Measurements from ENCODE around the gene LRRC25.
A peak's percentile ranks its signal among the peaks of the same experiment; 100 is the strongest.
"Not testable (repeated sequence)": the region's sequence is repeated elsewhere in the genome, so short reads cannot be mapped to it uniquely, and the experiment has no call there.

The LRRC25 gene

GRCh38 chr19:18424122-18424889 lies 26.9 kb upstream of the LRRC25 start:
- no peak for DNase-seq

DNA sequence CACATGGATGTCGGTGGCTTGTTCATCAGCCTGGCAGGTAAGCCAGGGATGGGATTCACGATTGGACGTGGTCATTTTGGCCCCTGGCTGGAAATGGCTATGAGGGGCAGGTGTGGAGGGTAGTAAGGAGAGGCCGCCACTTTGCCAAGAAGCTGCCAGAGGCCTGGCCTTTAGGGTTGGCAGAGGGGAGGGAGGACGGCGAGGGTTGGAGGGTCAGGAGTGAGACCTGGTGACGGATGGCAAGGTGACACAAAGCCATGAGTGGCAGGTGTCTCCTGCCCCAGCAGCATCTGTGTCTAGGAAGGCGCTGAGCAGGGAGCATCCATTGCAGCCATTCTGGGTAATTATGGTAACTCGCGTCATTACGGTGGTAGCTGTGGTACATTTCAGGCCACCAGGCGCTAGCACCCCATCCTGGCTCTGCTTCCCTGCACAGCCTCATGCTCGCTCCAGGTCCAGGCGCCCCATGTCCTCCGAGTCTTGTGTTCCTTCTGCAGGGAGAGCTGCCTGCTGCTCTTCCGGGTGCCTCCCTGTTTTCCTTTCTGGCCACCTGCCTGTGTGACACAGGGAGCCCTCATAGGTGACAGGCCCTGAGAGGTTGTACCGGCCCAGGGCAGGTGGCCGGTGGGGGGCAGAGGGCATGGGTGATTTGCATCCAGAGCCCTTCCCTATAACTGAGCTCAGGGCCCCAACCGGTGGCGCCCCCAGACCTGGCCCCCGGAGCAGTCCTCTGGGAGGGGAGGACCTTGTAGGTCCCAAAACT lies 26.0 kb upstream of the LRRC25 start:
- DNase-seq, result no peak

DNA sequence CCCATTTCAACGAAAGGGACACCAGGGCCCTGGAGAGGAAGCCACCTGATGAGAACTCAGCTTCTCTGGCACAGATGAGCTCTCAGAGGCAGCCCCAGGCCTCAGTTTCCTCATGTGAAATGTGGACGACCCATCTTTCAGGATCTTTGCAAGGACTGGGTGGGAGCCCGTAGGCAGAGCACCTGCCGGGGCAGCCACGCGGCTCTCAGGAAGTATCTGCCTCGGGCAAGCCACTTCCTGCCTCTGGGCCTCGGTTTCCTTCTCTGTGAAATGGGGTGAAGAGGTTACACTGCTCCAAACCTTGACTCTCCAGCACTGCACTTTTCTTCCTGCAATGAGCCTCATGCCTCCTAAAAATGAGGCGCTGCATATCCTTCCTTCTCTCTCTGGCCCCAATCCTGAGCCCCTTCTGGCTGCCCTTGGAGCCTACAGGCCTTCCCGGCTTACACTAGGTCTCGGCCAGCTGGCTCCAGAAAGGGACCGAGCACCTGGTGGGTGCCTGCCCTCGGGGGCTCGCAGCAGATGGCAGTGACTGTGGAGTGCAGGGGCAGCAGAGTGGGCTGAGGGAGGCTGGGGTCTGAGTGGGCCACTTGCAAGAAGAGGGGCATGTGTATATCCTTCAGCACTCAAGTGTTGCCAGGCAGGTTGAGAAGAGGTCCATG lies 25.2 kb upstream of the LRRC25 start:
- no peak for DNase-seq

DNA sequence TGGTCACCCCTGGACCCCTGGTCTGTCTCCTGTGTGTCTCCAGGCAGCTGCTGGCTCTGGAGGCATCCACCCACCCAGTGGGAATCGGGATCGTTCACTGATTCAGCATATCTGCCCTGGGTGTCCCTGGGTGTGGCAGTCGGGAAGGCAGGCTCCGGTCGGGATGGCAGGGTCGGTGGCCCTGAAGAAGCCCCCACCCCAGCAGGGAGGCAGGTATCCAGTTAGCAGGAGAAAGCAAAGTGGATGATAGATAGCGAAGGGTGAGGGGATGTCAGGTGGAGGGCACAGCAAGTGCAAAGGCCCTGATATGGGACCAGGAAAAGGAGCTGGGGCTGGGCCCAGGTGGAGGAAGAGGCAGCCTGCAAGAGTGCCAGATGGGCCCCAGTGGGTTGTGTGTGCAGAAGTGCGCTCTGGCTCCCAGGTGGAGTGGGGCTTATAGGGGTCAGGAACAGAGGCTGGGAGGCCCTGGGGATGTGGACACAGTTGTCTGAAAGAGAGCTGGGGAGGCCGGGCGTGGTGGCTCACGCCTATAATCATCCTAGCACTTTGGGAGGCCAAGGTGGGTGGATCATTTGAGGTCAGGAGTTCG lies 24.0 kb upstream of the LRRC25 start:
- no peak for DNase-seq

DNA sequence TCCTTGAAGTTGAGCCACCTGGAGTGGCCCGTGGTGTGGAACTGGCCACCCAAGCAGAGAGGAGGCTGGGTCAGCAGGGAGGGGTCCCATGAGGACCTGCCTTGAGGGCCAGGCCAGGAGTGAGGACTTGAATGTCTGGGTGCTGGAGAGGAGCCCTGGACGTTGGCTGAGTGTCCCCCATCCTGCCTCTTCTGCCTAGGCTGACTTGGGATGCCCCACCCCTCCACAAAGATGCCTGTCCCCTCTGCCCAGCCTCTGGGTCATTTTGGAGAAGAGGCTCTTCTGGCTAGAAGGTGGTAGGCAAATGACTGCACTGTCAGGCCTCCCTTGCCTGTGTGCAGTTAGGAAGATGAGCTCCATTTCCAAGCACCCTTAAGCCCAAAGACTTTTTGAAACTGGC lies 23.5 kb upstream of the LRRC25 start:
- DNase-seq, result no peak

DNA sequence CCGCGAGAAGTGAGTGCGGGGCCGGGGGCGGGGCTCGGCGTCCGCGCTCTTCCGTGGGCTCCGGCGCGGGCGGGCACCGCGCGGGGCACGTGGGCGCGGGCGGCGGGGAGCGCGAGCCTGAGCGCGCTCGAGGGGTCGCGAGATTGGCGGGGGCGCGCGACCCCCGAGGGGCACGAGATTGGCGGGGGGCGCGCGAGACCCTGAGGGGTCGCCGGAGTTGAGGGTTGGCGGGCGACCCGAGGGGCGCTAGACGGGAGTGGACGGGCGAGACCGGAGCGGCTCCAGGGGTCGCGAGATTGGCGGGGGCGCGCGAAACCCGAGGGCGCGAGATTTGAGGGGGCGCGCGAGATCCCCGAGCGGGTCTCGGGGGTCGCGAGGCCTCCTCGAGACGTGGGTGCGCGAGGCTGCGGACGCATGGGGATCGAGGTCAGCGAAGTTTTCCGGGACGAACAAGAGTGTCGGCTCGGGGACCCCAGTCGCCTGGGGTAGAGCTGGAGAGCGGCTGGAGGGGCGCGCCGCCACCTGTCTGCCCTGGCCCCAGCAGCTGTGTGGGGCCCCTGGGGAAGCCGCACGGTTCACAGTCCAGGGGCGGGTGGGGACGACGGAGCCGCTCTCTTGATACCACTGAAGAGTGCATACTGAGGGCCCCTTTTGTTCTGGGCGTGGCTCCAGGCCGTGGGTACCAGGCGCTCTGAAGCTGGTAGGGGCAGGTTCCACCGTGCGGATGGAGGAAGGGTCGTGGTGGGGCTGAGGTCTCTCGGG lies 22.5 kb upstream of the LRRC25 start:
- peak; percentile 51 for DNase-seq

DNA sequence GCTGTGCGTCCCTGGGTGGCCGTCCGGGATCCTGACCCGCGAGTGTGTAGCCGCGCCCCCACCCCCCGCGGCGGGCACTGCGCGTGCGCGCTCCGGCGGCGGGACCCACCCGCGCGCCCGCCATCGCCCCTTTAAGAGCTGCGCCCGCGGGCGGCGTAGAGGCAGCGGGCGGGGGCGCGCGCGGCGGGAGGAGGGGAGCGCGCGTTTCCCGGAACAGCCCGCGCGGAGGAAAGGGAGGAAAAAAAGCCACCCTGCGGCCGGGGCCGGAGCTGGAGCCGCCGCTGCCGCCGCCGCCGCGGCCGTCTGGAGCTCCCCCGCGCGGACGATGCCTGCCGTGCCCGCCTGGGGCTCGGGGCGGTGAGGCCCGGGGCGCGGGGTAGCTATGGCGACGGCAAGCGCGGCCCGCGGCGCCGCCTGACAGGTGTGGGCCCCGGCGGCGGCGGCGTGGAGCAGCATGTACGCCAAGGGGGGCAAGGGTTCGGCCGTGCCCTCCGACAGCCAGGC lies 21.8 kb upstream of the LRRC25 start, which contains the start of gene SSBP4:
Gene SSBP4 (plus strand): TSS at position 204 of the 504 bp plus-strand sequence. CDS start 251 bp downstream, at position 455.
- peak; percentile 79 for DNase-seq

DNA sequence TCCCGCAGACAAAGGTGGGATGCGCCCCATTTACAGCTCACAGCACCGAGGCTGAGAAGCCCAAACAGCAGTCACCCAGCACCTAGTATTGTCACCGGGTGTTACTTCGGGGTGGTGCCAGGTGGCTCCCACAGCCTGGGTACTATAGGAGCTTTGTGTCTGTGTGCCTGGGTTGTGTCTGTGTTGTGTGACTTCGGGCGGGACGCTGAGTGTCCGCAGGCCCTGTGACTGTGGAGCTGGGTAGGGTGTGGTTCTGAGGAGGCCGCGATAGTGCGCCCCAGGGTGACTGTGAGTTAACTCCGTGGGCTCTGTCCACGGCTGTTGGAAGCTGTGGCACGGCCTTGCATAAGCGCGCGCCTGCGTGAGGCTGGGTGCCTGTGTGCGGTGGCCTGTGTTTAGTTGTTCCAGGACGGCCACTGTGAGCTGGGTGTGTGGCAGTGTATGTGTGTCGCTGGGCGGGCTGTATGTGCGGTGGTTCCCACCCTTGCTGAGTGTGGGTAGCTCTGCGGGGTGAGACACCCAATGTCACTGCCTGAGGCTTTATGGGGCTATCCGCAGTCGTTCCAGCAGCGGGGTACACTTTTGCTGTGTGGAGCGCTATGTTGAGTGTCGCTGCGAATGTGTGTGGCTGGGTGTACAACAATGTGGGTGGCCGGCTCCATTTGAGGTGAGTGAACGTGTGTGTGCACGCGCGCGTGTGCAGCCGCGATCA lies 21.2 kb upstream of the LRRC25 start:
- DNase-seq, result no peak

DNA sequence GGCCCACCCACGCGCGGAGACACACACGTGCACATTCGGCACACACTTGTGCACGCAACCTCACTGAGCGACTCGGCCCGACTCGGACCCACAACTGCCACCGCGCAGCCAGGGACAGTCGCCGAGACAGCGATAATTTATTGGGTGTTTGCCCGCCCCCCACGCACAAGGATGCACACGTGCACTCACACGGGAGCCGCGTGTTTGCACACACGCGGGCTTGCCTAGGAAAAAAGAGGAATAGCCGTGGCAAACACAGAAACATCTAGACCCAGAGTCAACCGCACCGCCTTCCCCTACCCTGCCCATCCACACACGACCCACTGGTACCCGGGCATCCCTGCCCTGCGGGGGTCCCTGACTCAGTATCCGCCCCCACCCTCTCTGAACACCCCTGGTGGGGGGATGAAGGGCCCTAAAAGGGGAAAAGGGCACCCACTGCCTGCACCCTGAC lies 20.6 kb upstream of the LRRC25 start:
- no peak for DNase-seq

- peak; percentile 54 for DNase-seq
These were observed 20.0 kb upstream of the LRRC25 start for GRCh38 chr19:18417250-18418028.

GRCh38 chr19:18416778-18417249 lies 19.4 kb upstream of the LRRC25 start:
- peak; percentile 89 for DNase-seq

DNA sequence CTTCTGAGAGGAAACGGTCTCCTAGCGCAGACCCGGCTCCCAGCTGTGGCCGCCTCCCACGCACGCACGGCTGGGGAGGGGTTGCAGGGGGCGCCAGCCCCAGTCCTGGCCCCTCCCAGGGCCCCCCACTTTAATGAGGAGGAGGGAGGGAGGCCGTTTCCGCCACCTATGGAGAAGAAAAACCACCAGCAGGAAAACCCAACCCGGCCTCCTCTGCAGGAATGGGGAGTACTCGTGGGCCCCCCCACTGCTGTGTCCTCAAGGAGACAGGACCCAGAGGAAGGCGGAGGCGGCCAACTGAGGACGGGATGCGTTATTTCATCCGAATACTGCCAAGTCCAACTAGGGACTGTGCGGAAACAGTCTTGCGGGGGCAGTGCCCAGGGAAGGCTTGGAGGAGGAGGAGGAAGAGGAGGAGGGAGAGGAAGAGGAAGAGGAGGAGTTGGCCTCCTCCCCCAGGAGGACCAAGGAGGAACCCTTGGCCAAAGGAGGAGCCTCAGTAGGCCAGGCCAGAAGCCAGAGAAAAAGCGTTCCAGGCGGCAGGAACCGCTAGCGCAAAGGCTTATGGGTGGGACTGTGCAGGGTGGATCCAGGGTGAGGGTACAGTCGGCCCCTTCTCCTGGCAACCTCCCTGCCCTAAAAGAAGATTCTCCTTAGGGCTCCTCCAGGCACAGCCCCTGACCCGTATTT lies 17.9 kb upstream of the LRRC25 start:
- no peak for DNase-seq

GRCh38 chr19:18414504-18415177 lies 17.2 kb upstream of the LRRC25 start:
- DNase-seq, result no peak

DNA sequence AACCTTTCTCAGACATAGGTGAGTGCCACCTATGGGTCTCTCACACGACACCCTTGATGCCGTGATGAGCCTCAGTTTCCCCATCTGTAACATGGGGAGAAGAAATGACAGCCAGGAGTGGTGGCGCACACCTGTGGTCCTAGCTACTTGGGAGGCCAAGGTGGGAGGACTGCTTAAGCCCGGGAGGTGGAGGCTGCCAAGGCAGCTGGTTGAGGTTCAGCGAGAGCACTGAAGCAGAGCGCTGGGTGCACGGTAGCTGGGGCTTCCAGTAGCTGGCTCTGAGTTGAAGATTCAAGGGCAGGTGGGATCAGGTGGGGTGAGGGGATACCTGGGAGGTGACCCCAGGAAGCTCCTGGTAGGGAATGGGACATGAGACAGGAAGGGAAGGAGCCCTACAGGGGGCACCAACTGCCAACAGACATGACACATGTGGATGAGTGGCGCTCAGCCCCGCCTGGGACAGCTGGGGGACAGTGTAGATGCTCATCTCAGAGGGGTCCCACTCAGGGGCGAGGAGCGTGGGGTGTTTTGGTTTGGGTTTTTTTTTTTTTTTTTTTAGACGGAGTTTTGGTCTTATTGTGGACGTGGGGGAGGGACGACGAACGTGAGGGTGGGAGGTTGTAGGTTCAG lies 15.3 kb upstream of the LRRC25 start:
- no peak for DNase-seq

- no peak for DNase-seq
These were observed 10.6 kb upstream of the LRRC25 start for GRCh38 chr19:18408053-18408476.

DNA sequence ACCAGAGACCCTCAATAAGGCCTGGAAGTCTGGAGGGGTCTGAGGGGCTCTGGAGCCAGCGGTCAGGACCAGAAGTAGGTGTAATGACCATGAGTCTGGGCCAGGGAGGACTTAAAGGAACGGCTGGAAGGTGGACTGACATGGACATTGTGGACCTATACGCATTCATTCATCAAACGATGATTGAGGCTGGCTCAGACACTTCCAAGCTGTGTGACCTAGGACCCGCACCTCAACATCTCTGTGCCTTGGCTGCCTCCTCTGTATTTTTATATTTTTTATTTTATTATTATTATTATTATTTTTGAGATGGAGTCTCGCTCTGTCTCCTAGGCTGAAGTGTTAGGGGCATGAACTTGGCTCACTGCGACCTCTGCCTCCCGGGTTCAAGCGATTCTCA lies 9.3 kb upstream of the LRRC25 start:
- DNase-seq, result no peak

GRCh38 chr19:18405754-18406153 lies 8.3 kb upstream of the LRRC25 start:
- DNase-seq, result not testable (repeated sequence)

- not testable (repeated sequence) for DNase-seq
These were observed 5.2 kb upstream of the LRRC25 start for GRCh38 chr19:18402455-18403248.

Measured in NCI-H2171 (cell line).